SIG-M5 treated with dmso at 0.1 percent for 504 hours (cell line): Measurements from ENCODE around the gene HEATR3.
"Not testable (repeated sequence)": the region's sequence is repeated elsewhere in the genome, so short reads cannot be mapped to it uniquely, and the experiment has no call there.

Experiments used
- DNase-seq: peaks from one replicate; lab custom pipeline; 2025; ENCODE audit not compliant: unreplicated experiment; lab: John Stamatoyannopoulos, UW

The HEATR3 gene

GRCh38 chr16:50096791-50097190, 31.0 kb downstream of the HEATR3 start:
- no peak for DNase-seq

- DNase-seq, result peak; percentile 8
These were observed 34.3 kb downstream of the HEATR3 start for GRCh38 chr16:50099957-50100648.

GRCh38 chr16:50102051-50102746, 36.4 kb downstream of the HEATR3 start:
- peak; percentile 14 for DNase-seq

- peak; percentile 1 for DNase-seq
These were observed 38.0 kb downstream of the HEATR3 start for GRCh38 chr16:50103764-50104163.

- DNase-seq, result no peak
These were observed 48.8 kb downstream of the HEATR3 start for GRCh38 chr16:50114357-50115129.

- no peak for DNase-seq
These were observed 54.9 kb downstream of the HEATR3 start for GRCh38 chr16:50120711-50121110.

GRCh38 chr16:50121278-50121677, 55.5 kb downstream of the HEATR3 start:
- DNase-seq, result no peak

GRCh38 chr16:50121721-50122445, 56.1 kb downstream of the HEATR3 start:
- DNase-seq, result no peak

- DNase-seq, result no peak
These were observed 57.6 kb downstream of the HEATR3 start for GRCh38 chr16:50123417-50123816.

GRCh38 chr16:50124769-50125168, 59.0 kb downstream of the HEATR3 start:
- no peak for DNase-seq

- no peak for DNase-seq
These were observed 60.4 kb downstream of the HEATR3 start for GRCh38 chr16:50126183-50126582.

GRCh38 chr16:50132571-50132970, 66.8 kb downstream of the HEATR3 start:
- not testable (repeated sequence) for DNase-seq

GRCh38 chr16:50133214-50133613, 67.4 kb downstream of the HEATR3 start:
- no peak for DNase-seq

- DNase-seq, result no peak
These were observed 70.6 kb downstream of the HEATR3 start for GRCh38 chr16:50136399-50136798.

GRCh38 chr16:50137268-50137667, 71.5 kb downstream of the HEATR3 start:
- no peak for DNase-seq

- no peak for DNase-seq
These were observed 73.8 kb downstream of the HEATR3 start for GRCh38 chr16:50139580-50139979.

GRCh38 chr16:50144211-50144610, 78.4 kb downstream of the HEATR3 start:
- no peak for DNase-seq

GRCh38 chr16:50146479-50147435, 81.0 kb downstream of the HEATR3 start:
- no peak for DNase-seq

- no peak for DNase-seq
These were observed 85.6 kb downstream of the HEATR3 start for GRCh38 chr16:50151322-50151721.

- DNase-seq, result no peak
These were observed 86.0 kb downstream of the HEATR3 start for GRCh38 chr16:50151756-50152155.
